K562 (cell line): ENCODE data around the gene TEKT2. TPM values are rescaled to one million over a fixed set of nuclear protein-coding genes. Genes with fewer than 3 reads are reported as not detected.

Experiments
- ARID2 ChIP-seq: fragments of 450-650 bp; IDR thresholded peaks from 2 replicates; pipeline ENCODE4 v1.6.1; 2017; ENCODE audit warnings: antibody characterized with exemption, mild to moderate bottlenecking
- FOXA1 ChIP-seq: fragments of 450-650 bp; IDR thresholded peaks from 2 replicates; pipeline ENCODE4 v1.6.1; 2016; ENCODE audit warnings: mild to moderate bottlenecking, borderline replicate concordance
- FOXM1 ChIP-seq, 2 experiments: fragments of 450-650 bp in 1 of 2; sonication (generic) in 1 of 2; formaldehyde crosslinking in 1 of 2; IDR thresholded peaks; 2 replicates each; pipeline versions ENCODE4 v1.6.1 to v1.9.0; 2017 to 2022; ENCODE audit warnings: low read depth in 2 of 2, mild to moderate bottlenecking in 2 of 2, missing genetic modification reagents in 1 of 2, moderate library complexity in 1 of 2
- GTF2A2 ChIP-seq: IDR thresholded peaks from 2 replicates; pipeline ENCODE4 v1.6.1; 2016; ENCODE audit warnings: mild to moderate bottlenecking, missing genetic modification characterization, missing compliant biosample characterization
- HDGF ChIP-seq: fragments of 450-650 bp; IDR thresholded peaks from 2 replicates; pipeline ENCODE4 v1.6.1; 2016
- HIVEP1 ChIP-seq: fragments of 250-450 bp; sonication (Bioruptor Pico); IDR thresholded peaks from 2 replicates; pipeline ENCODE4 v1.4.0; 2020; ENCODE audit warnings: mild to moderate bottlenecking
- KLF1 ChIP-seq: fragments of 450-650 bp; IDR thresholded peaks from 2 replicates; pipeline ENCODE4 v1.6.1; 2016; ENCODE audit warnings: missing genetic modification characterization, missing compliant biosample characterization
- NRF1 ChIP-seq, 2 experiments: fragments of 450-650 bp; IDR thresholded peaks in 1 of 2; conservative IDR thresholded peaks in 1 of 2; 2 replicates each; pipeline ENCODE4 v1.6.1; 2014; ENCODE audit warnings: mild to moderate bottlenecking in 2 of 2
- RAD21 ChIP-seq, 2 experiments: fragments of 250-450 bp in 1 of 2; fragments of 450-650 bp in 1 of 2; sonication (Bioruptor Pico) in 1 of 2; formaldehyde crosslinking in 1 of 2; IDR thresholded peaks in 1 of 2; conservative IDR thresholded peaks in 1 of 2; 2 replicates each; pipeline versions ENCODE4 v1.4.0 to v1.8.0; 2020 to 2022; ENCODE audit warnings: mild to moderate bottlenecking in 2 of 2, moderate library complexity in 1 of 2
- RBM22 ChIP-seq: fragments of 200-400 bp; formaldehyde crosslinking; IDR thresholded peaks from 2 replicates; pipeline ENCODE4 v1.6.1; 2018; ENCODE audit warnings: low read length, low read depth; ENCODE audit not compliant: poor library complexity, severe bottlenecking
- RUNX1 ChIP-seq: sonication (generic); IDR thresholded peaks from 2 replicates; pipeline ENCODE4 v1.6.1; 2016; ENCODE audit warnings: antibody characterized with exemption, low read depth
- SIX5 ChIP-seq, 2 experiments: IDR thresholded peaks; 2 replicates each; pipeline ENCODE4 v1.6.1; 2011; ENCODE audit warnings: low read length in 2 of 2, borderline replicate concordance in 1 of 2, low read depth in 1 of 2, mild to moderate bottlenecking in 1 of 2, moderate library complexity in 1 of 2; ENCODE audit not compliant: insufficient read depth in 1 of 2
- ZFP36 ChIP-seq: fragments of 150-350 bp; IDR thresholded peaks from 2 replicates; pipeline ENCODE4 v1.6.1; 2018; ENCODE audit warnings: low read length, low read depth; ENCODE audit not compliant: partially characterized antibody
- polyA plus RNA-seq, 8 experiments: library from polyadenylated mRNA; depleted of rRNA in 4 of 8; stranded (reverse) in 5 of 8; unstranded in 3 of 8; fragments of >200 nt; fragmentation: Nextera tagmentation in 2 of 8; fragmentation: Illumina TruSeq in 1 of 8; extraction: Ambion mirVana in 2 of 8; extraction: Trizol in 1 of 8; gene quantifications; 2 replicates each; pipeline versions ENCODE4 v1.2.1 to v1.2.3, GENCODE V29; 2011 to 2014; ENCODE audit warnings: inconsistent platforms in 1 of 8, missing spikeins in 1 of 8
- total RNA-seq, 7 experiments: library from RNA; depleted of rRNA in 6 of 7; stranded (reverse); fragments of >200 nt in 6 of 7; fragmentation: Illumina TruSeq in 2 of 7; extraction: Trizol in 2 of 7; gene quantifications; 2 replicates each; pipeline versions ENCODE4 v1.2.1 to v1.2.3, GENCODE V29; 2011 to 2021; ENCODE audit warnings: low replicate concordance in 1 of 7
- TF ChIP-seq, protein P1 (sequence below): IDR thresholded peaks from 2 replicates; pipeline ENCODE4 v1.6.1; 2016; ENCODE audit warnings: missing genetic modification characterization, missing compliant biosample characterization
- TF ChIP-seq, protein P2 (sequence below), 2 experiments: fragments of 450-650 bp; IDR thresholded peaks; 2 replicates each; pipeline ENCODE4 v1.6.1; 2016; ENCODE audit warnings: mild to moderate bottlenecking in 2 of 2, borderline replicate concordance in 1 of 2, low read depth in 1 of 2, moderate library complexity in 1 of 2
- TF ChIP-seq, protein P3 (sequence below): fragments of 450-650 bp; conservative IDR thresholded peaks from 2 replicates; pipeline ENCODE4 v1.6.1; 2016; ENCODE audit warnings: missing genetic modification characterization, low read depth, mild to moderate bottlenecking, control low read depth, missing compliant biosample characterization

TEKT2 gene
- total and polyA plus RNA-seq, 9 of the 15 experiments (the other 6 are each of a cell fraction or from before 2014, with no cell fraction given) = 0.06 to 0.94 (median 0.30) TPM; not detected in 1

DNA sequence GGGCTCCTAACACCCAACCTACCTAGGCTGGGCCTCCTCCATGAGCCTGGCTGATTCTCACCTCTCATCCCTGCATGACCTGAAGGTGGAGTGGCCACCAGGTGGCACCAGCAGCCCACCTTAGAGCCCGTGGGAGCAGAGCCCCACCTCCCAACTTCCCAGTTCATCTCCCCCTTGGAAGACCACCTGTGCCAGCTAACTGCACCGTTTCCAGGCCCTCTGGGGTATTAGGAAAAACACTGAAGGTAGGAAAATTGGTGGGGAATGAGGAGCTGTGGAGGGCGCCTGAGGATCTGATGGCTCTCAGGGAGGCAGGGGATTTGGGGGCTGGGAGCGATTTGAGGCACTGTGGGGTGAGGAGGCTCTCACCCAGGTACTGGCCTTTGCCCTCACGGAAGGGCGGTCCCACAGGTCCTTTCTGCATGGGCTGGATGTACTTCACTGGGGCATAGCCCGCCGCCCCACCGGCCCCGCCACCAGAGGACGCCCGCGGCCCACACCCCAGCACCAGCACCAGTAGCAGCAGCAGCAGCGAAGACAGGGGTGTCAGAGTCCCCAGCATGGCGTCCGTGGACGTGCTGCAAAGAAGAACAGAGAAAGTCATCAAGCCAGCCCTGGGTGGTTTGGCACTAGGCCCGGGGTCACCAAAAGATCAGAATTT is 15.9 kb downstream of the TEKT2 start (continued):
- TF ChIP-seq, protein P1, sequence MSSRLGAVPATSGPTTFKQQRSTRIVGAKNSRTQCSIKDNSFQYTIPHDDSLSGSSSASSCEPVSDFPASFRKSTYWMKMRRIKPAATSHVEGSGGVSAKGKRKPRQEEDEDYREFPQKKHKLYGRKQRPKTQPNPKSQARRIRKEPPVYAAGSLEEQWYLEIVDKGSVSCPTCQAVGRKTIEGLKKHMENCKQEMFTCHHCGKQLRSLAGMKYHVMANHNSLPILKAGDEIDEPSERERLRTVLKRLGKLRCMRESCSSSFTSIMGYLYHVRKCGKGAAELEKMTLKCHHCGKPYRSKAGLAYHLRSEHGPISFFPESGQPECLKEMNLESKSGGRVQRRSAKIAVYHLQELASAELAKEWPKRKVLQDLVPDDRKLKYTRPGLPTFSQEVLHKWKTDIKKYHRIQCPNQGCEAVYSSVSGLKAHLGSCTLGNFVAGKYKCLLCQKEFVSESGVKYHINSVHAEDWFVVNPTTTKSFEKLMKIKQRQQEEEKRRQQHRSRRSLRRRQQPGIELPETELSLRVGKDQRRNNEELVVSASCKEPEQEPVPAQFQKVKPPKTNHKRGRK (tag) = no peak
- TF ChIP-seq, protein P2, sequence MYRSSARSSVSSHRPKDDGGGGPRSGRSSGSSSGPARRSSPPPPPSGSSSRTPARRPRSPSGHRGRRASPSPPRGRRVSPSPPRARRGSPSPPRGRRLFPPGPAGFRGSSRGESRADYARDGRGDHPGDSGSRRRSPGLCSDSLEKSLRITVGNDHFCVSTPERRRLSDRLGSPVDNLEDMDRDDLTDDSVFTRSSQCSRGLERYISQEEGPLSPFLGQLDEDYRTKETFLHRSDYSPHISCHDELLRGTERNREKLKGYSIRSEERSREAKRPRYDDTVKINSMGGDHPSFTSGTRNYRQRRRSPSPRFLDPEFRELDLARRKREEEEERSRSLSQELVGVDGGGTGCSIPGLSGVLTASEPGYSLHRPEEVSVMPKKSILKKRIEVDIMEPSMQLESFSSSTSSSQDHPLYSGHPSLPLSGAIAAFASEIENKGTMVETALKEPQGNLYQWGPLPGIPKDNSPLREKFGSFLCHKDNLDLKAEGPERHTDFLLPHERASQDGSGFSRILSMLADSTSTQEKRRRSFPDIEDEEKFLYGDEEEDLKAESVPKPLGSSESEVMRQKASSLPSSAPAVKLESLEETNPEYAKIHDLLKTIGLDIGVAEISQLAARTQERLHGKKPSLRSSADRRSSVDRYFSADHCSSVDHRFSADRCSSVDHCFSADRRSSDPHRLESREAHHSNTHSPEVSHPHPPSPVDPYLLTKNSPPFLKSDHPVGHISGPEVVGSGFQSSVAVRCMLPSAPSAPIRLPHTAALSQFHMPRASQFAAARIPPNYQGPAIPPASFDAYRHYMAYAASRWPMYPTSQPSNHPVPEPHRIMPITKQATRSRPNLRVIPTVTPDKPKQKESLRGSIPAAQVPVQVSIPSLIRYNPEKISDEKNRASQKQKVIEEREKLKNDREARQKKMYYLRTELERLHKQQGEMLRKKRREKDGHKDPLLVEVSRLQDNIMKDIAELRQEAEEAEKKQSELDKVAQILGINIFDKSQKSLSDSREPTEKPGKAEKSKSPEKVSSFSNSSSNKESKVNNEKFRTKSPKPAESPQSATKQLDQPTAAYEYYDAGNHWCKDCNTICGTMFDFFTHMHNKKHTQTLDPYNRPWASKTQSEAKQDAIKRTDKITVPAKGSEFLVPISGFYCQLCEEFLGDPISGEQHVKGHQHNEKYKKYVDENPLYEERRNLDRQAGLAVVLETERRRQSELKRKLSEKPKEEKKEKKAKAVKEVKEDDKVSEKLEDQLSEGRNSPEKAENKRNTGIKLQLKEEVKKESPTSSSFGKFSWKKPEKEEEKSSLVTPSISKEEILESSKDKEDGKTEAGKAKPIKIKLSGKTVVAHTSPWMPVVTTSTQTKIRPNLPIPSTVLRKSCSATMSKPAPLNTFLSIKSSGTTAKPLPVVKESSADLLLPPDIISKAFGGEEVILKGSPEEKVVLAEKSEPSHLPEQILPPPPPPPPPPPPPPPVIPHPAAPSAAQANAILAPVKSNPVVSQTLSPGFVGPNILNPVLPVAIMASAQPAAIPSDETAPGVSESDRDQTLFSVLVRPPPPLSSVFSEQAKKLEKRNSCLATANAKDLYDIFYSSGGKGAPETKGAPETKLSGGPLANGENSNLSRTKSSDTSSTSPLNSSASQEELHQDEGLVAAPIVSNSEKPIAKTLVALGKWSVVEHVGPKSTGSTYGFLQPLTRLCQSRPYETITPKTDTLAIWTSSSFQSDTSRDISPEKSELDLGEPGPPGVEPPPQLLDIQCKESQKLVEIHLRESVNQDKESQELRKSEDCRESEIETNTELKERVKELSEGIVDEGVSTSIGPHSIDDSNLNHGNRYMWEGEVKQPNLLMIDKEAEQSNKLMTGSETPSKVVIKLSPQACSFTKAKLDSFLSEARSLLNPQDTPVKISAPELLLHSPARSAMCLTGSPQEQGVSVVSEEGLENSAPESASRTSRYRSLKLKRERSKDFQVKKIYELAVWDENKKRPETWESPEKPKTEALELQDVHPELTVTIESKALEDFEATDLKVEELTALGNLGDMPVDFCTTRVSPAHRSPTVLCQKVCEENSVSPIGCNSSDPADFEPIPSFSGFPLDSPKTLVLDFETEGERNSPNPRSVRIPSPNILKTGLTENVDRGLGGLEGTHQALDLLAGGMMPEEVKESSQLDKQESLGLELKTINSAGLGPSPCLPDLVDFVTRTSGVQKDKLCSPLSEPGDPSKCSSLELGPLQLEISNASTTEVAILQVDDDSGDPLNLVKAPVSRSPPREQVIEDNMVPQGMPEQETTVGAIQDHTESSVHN (IDR thresholded peaks at IDR 0.05; ENCODE audit: borderline replicate concordance in 1 of 2, low read depth in 1 of 2) = no peak
- no peak for TF ChIP-seq RBM22
- TF ChIP-seq GTF2A2 (tag) = no peak
- TF ChIP-seq HIVEP1 (CRISPR knock-in tag) = no peak
- no peak for TF ChIP-seq SIX5 (IDR thresholded peaks at IDR 0.05; ENCODE audit: borderline replicate concordance in 1 of 2, insufficient read depth in 1 of 2, low read depth in 1 of 2, low read length in 2 of 2)
- peak; percentile 82 for TF ChIP-seq ARID2
- no peak for TF ChIP-seq FOXA1
- peak; percentile 91; the same call in 1 of the 2 replicates for TF ChIP-seq HDGF
- TF ChIP-seq ZFP36 = peak; percentile 44
- no peak for TF ChIP-seq RUNX1
- no peak for TF ChIP-seq FOXM1 (IDR thresholded peaks at IDR 0.05; ENCODE audit: low read depth)
- TF ChIP-seq FOXM1 (CRISPR knock-in tag; IDR thresholded peaks at IDR 0.05; ENCODE audit: low read depth) = no peak
- TF ChIP-seq NRF1 (conservative IDR thresholded peaks at IDR 0.05 in 1 of 2, IDR thresholded peaks at IDR 0.05 in 1 of 2) = no peak
- TF ChIP-seq, protein P3, sequence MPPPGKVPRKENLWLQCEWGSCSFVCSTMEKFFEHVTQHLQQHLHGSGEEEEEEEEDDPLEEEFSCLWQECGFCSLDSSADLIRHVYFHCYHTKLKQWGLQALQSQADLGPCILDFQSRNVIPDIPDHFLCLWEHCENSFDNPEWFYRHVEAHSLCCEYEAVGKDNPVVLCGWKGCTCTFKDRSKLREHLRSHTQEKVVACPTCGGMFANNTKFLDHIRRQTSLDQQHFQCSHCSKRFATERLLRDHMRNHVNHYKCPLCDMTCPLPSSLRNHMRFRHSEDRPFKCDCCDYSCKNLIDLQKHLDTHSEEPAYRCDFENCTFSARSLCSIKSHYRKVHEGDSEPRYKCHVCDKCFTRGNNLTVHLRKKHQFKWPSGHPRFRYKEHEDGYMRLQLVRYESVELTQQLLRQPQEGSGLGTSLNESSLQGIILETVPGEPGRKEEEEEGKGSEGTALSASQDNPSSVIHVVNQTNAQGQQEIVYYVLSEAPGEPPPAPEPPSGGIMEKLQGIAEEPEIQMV (tag) = no peak; the same call in 1 of the 2 replicates
- peak; percentile 95 for TF ChIP-seq RAD21 (CRISPR knock-in tag; conservative IDR thresholded peaks at IDR 0.05 in 1 of 2, IDR thresholded peaks at IDR 0.05 in 1 of 2)
- no peak for TF ChIP-seq KLF1
